Jurkat, Clone E6-1 (cell line): Measurements from ENCODE around the gene SEMA6B.

Experiments used
- DNase-seq: peaks from one replicate; pipeline ENCODE4 v3.0.0-alpha.2; 2011; ENCODE audit warnings: low read depth, low spot score
- H3K4me3 ChIP-seq: 2 replicates; pipeline ENCODE4 v1.5.1; 2011; ENCODE audit warnings: mild to moderate bottlenecking, low read length, control low read depth, moderate library complexity

SEMA6B gene

DNA sequence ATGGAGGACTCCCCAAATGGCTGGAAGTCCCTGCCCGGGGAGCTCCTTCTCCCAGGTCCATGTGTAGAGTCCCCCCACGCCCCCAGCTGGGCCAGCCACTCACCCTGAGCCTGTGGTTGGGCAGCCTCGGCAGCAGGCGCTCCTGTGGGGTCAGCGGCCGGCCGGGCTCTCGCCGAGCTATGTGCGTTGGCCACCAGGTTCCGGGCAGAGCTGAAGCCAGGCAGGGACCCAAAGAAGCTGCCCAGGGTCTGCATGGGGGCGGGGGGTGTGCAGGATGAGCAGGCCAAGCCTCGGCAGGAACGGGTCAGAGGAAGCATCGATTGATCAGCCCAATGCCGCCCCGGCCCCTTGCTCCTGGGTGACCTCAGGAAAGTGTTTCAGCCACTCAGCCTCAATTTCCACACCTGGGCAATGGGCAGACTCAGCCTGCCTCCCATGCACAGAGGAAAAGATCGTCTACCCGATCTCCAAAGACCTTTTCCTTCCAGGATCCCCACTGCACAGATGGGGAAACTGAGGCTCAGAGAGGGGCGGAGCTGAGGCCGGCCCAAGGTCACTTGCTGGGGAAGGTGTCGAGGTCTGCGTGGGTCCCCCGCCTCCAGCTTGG lies 41.9 kb downstream of the SEMA6B start:
- no peak overlapping the region for H3K4me3 ChIP-seq
- no peak for DNase-seq

DNA sequence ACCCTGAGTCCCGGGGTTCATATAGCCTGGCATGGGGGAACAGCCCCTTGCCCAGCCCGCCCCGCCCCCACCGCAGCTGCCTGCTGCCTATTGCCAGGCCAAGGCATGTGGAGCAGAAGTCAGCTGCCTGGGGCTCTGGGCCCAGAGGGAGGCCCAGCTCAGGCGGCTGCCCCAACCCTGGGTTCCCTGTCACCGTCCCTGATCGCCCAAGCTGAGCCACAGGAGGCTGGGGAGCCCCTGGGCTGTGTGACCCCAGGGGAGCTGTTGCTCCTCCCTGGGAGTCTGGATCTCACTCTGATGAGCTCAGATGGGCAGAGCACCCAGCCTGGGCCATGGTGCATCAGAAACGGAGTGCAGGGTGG lies 42.6 kb downstream of the SEMA6B start:
- no peak for DNase-seq
- H3K4me3 ChIP-seq, result no peak overlapping the region

DNA sequence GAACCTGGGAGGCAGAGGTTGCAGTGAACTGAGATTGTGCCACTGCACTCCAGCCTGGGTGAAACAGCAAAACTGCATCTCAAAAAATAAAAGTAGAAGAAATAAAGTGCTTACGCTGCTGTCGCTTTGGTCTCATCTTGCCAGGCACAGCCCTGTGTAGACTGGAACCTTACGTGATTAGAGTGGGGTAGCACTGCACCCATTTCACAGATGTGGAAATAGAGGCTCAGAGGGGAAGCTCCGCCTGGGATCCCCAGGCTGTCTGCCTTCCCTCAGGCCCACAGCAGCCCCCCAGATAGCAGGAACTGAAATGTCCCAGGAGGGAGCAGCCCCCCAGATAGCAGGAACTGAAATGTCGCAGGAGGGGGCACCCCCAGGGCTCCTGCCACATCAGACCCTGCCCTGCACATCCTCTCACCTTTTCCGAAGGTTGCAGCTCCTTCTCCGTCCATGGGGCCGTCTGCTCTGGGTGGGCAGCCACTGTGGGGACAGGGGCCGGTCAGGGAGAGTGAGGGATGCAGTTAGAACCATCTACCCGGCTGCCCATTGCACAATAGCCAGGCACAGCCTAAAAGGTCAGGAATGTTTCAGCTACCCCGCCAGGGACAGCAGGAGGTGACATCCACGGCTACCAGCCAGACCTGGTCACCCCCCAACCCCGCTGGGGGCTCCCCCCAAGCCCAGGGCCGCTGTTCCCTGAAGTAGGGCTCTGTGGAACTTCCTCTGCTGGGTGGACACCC lies 43.1 kb downstream of the SEMA6B start:
- H3K4me3 ChIP-seq, result no peak overlapping the region
- DNase-seq, result no peak

DNA sequence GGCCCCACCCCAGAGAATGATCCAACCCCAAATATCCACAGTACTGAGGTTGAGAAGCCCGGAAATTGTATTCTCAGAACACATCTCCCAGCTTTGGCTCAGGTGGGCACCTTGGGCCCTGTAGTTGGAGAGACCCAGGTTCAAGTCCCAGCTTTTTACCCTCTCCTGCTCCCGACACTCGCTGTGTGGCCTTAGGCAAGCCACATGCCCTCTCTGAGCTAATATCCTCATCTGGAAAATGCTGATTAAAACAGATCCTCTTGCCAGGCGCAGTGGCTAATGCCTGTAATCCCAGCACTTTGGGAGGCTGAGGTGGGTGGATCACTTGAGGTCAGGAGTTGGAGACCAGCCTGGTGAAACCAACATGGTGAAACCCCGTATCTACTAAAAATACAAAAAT lies 43.8 kb downstream of the SEMA6B start:
- H3K4me3 ChIP-seq, result no peak overlapping the region

GRCh38 chr19:4513248-4513647 lies 46.2 kb downstream of the SEMA6B start:
- no peak for DNase-seq
- H3K4me3 ChIP-seq, result no peak overlapping the region

More for the DNA sequence above, 43.8 kb downstream of the SEMA6B start:
- DNase-seq, result no peak

GRCh38 chr19:4512070-4512469 lies 47.4 kb downstream of the SEMA6B start:
- H3K4me3 ChIP-seq, result no peak overlapping the region
- DNase-seq, result no peak

GRCh38 chr19:4511300-4512054 lies 48.0 kb downstream of the SEMA6B start:
- DNase-seq, result no peak
- no peak overlapping the region for H3K4me3 ChIP-seq

- no peak overlapping the region for H3K4me3 ChIP-seq
- DNase-seq, result no peak
Measured at GRCh38 chr19:4510435-4511255, 48.8 kb downstream of the SEMA6B start.

DNA sequence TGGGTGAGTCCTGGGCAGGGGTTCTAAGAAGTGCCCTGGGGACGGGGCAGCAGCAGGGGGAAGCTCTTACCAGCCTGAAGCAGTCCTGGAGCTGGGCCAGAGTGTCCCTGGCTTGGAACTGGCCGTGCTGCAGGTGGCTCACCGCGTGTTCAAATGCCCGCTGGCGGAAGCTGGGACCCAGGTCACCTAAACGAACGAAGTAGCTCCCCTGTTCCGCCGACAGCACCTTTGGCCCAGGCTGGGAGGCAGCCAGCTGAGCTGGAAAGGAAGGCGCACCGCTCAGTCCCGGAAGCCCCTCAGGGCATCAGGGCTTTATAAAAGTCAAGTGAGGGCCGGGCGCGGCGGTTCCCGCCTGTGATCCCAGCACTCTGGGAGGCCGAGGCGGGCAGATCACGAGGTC lies 50.8 kb downstream of the SEMA6B start:
- no peak overlapping the region for H3K4me3 ChIP-seq
- DNase-seq, result no peak

GRCh38 chr19:4507804-4508203 lies 51.7 kb downstream of the SEMA6B start:
- no peak for DNase-seq
- H3K4me3 ChIP-seq, result no peak overlapping the region

GRCh38 chr19:4507150-4507452 lies 52.4 kb downstream of the SEMA6B start:
- H3K4me3 ChIP-seq, result no peak overlapping the region
- DNase-seq, result no peak

GRCh38 chr19:4506449-4507149 lies 52.9 kb downstream of the SEMA6B start:
- no peak for DNase-seq
- H3K4me3 ChIP-seq, result no peak overlapping the region

GRCh38 chr19:4505570-4506448 lies 53.7 kb downstream of the SEMA6B start:
- no peak for DNase-seq
- H3K4me3 ChIP-seq, result no peak overlapping the region

GRCh38 chr19:4504891-4505569 lies 54.5 kb downstream of the SEMA6B start:
- no peak for DNase-seq
- no peak overlapping the region for H3K4me3 ChIP-seq

DNA sequence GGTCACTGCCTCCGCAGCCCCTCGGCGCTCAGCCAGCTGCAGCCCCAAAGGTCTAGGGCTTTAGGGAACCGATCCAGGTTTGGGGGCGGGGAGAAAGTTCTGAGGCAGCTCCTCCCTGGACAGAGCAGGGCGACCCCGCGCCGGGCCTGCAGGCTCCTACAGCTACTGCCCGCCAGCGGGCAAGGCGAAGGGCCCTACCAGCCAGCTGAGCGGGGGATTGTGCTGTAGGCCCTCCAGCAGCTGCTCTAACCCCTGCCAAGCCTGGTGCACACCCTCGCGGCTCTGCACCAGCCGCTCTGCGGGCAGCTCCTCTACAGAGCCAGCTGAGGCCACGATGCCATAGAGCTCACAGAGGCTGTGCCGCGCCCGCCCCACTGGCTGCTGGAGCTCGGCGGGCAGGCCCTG lies 55.2 kb downstream of the SEMA6B start:
- no peak overlapping the region for H3K4me3 ChIP-seq
- no peak for DNase-seq

- DNase-seq, result no peak
- no peak overlapping the region for H3K4me3 ChIP-seq
Measured at GRCh38 chr19:4503825-4504170, 55.7 kb downstream of the SEMA6B start.

- no peak for DNase-seq
- H3K4me3 ChIP-seq, result no peak overlapping the region
Measured at GRCh38 chr19:4503132-4503824, 56.2 kb downstream of the SEMA6B start.
